ENCODE results near the gene APCDD1. TPM values are rescaled to one million over a fixed set of nuclear protein-coding genes. Genes with fewer than 3 reads are reported as not detected.

Gene APCDD1
- total and polyA plus RNA-seq, 2 of the 13 experiments (the other 11 are each of a cell fraction or from before 2014, with no cell fraction given): 2.1 to 8.6 TPM

DNA sequence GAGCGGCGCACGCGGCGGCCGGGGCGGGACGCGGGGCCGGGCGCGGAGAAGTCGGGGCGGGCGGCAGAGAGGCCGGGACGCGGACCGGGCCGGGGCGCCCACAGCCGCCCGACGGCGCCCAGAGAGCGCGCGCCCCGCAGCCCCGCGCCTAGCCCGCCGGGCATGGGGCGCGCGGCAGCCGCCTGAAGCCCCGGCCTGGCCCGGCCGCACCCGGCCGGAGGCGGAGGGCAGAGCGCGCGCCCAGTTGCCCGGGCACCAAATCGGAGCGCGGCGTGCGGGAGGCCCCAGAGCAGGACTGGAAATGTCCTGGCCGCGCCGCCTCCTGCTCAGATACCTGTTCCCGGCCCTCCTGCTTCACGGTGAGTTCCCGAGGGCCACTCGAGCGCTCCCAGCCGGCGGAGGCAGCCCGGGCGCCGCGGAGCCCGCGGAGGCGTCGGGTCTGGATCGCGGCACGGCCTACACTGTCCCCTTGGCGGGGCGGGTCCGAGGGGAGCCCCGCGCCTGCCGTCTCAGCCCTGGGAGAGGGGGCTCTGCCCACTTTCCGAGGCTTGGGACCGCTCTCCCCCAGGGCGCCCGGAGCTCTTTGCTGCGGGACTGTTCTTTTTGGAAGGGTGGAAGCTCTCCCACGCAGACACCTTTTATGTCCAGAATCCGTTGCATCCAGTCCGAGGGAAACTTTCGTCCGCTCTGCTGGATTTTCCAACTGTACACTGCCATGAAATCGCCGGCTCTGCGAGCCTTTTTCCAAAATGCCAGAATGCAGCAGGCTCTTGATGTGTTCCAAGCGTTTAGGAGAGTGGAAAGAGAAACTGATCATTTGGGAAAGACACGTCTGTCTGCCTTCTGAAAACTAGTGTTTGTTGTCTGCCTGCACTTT is 484 bp downstream of the APCDD1 start (continued):
- TF ChIP-seq ZNF768 (CRISPR knock-in tag; IDR thresholded peaks at IDR 0.05) (0 out of 2 replicates have a peak, but pooled peaks have one; percentile 11), BHLHE40 (IDR thresholded peaks at IDR 0.05; ENCODE audit: low read length) (no peak), DDIT3 (CRISPR knock-in tag; IDR thresholded peaks at IDR 0.05) (no peak), HMG20A (CRISPR knock-in tag; IDR thresholded peaks at IDR 0.05; ENCODE audit: borderline replicate concordance) (no peak), PCBP1 (IDR thresholded peaks at IDR 0.05; ENCODE audit: borderline replicate concordance, low read depth, low read length) (no peak), MTA1 (CRISPR knock-in tag; IDR thresholded peaks at IDR 0.05; ENCODE audit: borderline replicate concordance) (no peak)

- H3K4me3 ChIP-seq (replicated peaks in 1 of 3; ENCODE audit: insufficient read depth in 1 of 3, low read depth in 2 of 3, low read length in 3 of 3): peak overlapping the region in 2 of 3 experiments; percentile 58 to 76; a peak in 4 of 6 replicates
- intact Hi-C loops (cut with micrococcal nuclease; ENCODE audit: unreplicated experiment): no loop called here
- BruUV-seq (replicated peaks): no TSS peak
Observed at GRCh38 chr18:10455726-10456453, 1.5 kb downstream of the APCDD1 start.

More at GRCh38 chr18:10455726-10456453, 1.5 kb downstream of the APCDD1 start:
- H3K27ac ChIP-seq (ENCODE audit: extremely low read length, insufficient read depth, low read length): no peak overlapping the region
- H3K9me3 ChIP-seq (ENCODE audit: low read length): no peaks in the 10 kb centered on the region
- WGBS (ENCODE audit: low lambda C conversion rate): 7% methylated on average over 16 of the region's 16 CpGs
- CTCF ChIA-PET (ENCODE audit: low intra/inter-chr PET ratio, low total read pairs): no interaction called here
- DNase-seq (ENCODE audit: low spot score): no peak
- ATAC-seq: no peak
- peaks cover 2 to 27% of the 10 kb centered on the region in 2 experiments; a peak in 3 of 5 replicates for H3K27me3 ChIP-seq (ENCODE audit: control insufficient read depth in 1 of 2, insufficient read depth in 2 of 2, low read length in 2 of 2)
- no peak for TF ChIP-seq SRF (IDR thresholded peaks at IDR 0.05; ENCODE audit: low read depth, low read length)
- TF ChIP-seq ZNF652 (CRISPR knock-in tag; IDR thresholded peaks at IDR 0.05; ENCODE audit: borderline replicate concordance, low read depth): peak; percentile 38; the same call in 1 of the 2 replicates
- TF ChIP-seq CENPT (CRISPR knock-in tag; IDR thresholded peaks at IDR 0.05; ENCODE audit: low read depth): no peak
- 0 out of 2 replicates have a peak, but pooled peaks have one; percentile 10 for TF ChIP-seq EZH2 (conservative IDR thresholded peaks at IDR 0.05; ENCODE audit: low read depth, low read length)
- no peak for TF ChIP-seq WIZ (CRISPR knock-in tag; IDR thresholded peaks at IDR 0.05)
- H3K79me2 ChIP-seq (ENCODE audit: insufficient read depth, low read length): no peaks in the 10 kb centered on the region
- peak overlapping the region; percentile 71; the same call in 1 of the 2 replicates for H3K9ac ChIP-seq (ENCODE audit: insufficient read depth, low read depth, low read length)
- peak overlapping the region; percentile 91 for H3K4me2 ChIP-seq (ENCODE audit: low read depth, low read length)
- in situ Hi-C loops (cut with HindIII; ENCODE audit: extremely low pct_ligation_motif_present, low pct_unique_long_range_greater_than_20kb): no loop called here
- H2AFZ ChIP-seq (ENCODE audit: low read length): no peak overlapping the region
- FAIRE-seq: no peak
- no peaks in the 10 kb centered on the region for H3K36me3 ChIP-seq (replicated peaks in 1 of 2; ENCODE audit: control insufficient read depth in 1 of 2, insufficient read depth in 2 of 2, low read length in 2 of 2)
- H4K20me1 ChIP-seq (ENCODE audit: insufficient read depth, low read length): no peaks in the 10 kb centered on the region
- peaks cover 45% of the 10 kb centered on the region for H3K4me1 ChIP-seq (ENCODE audit: insufficient read depth, low read length)
- POLR2A ChIA-PET: no interaction called here

All from HepG2 (cell line).